NCI-H1105 (cell line): Measurements from ENCODE around the gene FHIT.

Experiments
- DNase-seq: peaks from one replicate; lab custom pipeline; 2025; lab: John Stamatoyannopoulos, UW

FHIT gene

GRCh38 chr3:59996056-59996455 is 1255.2 kb downstream of the FHIT start:
- no peak for DNase-seq

GRCh38 chr3:59995563-59995962 is 1255.7 kb downstream of the FHIT start:
- no peak for DNase-seq

GRCh38 chr3:59994732-59995304 is 1256.4 kb downstream of the FHIT start:
- no peak for DNase-seq

GRCh38 chr3:59992578-59992977 is 1258.7 kb downstream of the FHIT start:
- no peak for DNase-seq

GRCh38 chr3:59990915-59991314 is 1260.3 kb downstream of the FHIT start:
- DNase-seq, result no peak

- no peak for DNase-seq
These were observed 1268.7 kb downstream of the FHIT start for GRCh38 chr3:59982510-59982909.

GRCh38 chr3:59981377-59981776 is 1269.9 kb downstream of the FHIT start:
- no peak for DNase-seq

- no peak for DNase-seq
These were observed 1270.7 kb downstream of the FHIT start for GRCh38 chr3:59980576-59980975.

GRCh38 chr3:59979542-59979941 is 1271.7 kb downstream of the FHIT start:
- no peak for DNase-seq

- no peak for DNase-seq
These were observed 1272.3 kb downstream of the FHIT start for GRCh38 chr3:59978979-59979378.

GRCh38 chr3:59970796-59971195 is 1280.5 kb downstream of the FHIT start:
- DNase-seq, result no peak

GRCh38 chr3:59970376-59970775 is 1280.9 kb downstream of the FHIT start:
- DNase-seq, result no peak

- DNase-seq, result no peak
These were observed 1282.7 kb downstream of the FHIT start for GRCh38 chr3:59968513-59969045.

GRCh38 chr3:59963676-59964075 is 1287.6 kb downstream of the FHIT start:
- DNase-seq, result no peak

GRCh38 chr3:59957150-59957549 is 1294.1 kb downstream of the FHIT start:
- DNase-seq, result no peak

GRCh38 chr3:59953104-59953503 is 1298.1 kb downstream of the FHIT start:
- DNase-seq, result no peak

- no peak for DNase-seq
These were observed 1301.9 kb downstream of the FHIT start for GRCh38 chr3:59949311-59949710.

GRCh38 chr3:59946401-59946800 is 1304.9 kb downstream of the FHIT start:
- no peak for DNase-seq

GRCh38 chr3:59940718-59941117 is 1310.5 kb downstream of the FHIT start:
- no peak for DNase-seq

GRCh38 chr3:59939826-59940426 is 1311.3 kb downstream of the FHIT start:
- DNase-seq, result no peak

GRCh38 chr3:59938828-59939227 is 1312.4 kb downstream of the FHIT start:
- DNase-seq, result no peak

- no peak for DNase-seq
These were observed 1314.1 kb downstream of the FHIT start for GRCh38 chr3:59937201-59937600.

- no peak for DNase-seq
These were observed 1314.8 kb downstream of the FHIT start for GRCh38 chr3:59936472-59936871.

- no peak for DNase-seq
These were observed 1316.2 kb downstream of the FHIT start for GRCh38 chr3:59935025-59935424.
